Trophoblast cell (in vitro differentiated cells and primary cell): ENCODE measurements around the gene NUP93.
"Not testable (repeated sequence)": the region's sequence is repeated elsewhere in the genome, so short reads cannot be mapped to it uniquely, and the experiment has no call there.

Experiments
- DNase-seq, 2 donors: peaks; one replicate each; pipeline ENCODE4 v3.0.0-alpha.2; 2016
- H2AFZ ChIP-seq: 2 replicates; pipeline ENCODE4 v1.6.1; 2013; ENCODE audit warnings: low read length, moderate library complexity, mild to moderate bottlenecking; ENCODE audit not compliant: insufficient read depth, poor library complexity
- H2AK5ac ChIP-seq: 2 replicates; pipeline ENCODE4 v1.6.1; 2013; ENCODE audit warnings: mild to moderate bottlenecking, low read length
- H2BK120ac ChIP-seq: 2 replicates; pipeline ENCODE4 v1.6.1; 2013; ENCODE audit warnings: low read length, mild to moderate bottlenecking, moderate library complexity; ENCODE audit not compliant: insufficient read depth, poor library complexity
- H2BK12ac ChIP-seq: 2 replicates; pipeline ENCODE4 v1.6.1; 2013; ENCODE audit warnings: mild to moderate bottlenecking, low read length, moderate library complexity
- H2BK5ac ChIP-seq: 2 replicates; pipeline ENCODE4 v1.6.1; 2013; ENCODE audit warnings: low read length, low read depth, moderate library complexity, mild to moderate bottlenecking; ENCODE audit not compliant: poor library complexity
- H3K14ac ChIP-seq: 2 replicates; pipeline ENCODE4 v1.6.1; 2013; ENCODE audit warnings: mild to moderate bottlenecking, low read length
- H3K18ac ChIP-seq: 2 replicates; pipeline ENCODE4 v1.6.1; 2013; ENCODE audit warnings: mild to moderate bottlenecking, low read length
- H3K23ac ChIP-seq: 2 replicates; pipeline ENCODE4 v1.6.1; 2013; ENCODE audit warnings: low read length
- H3K27ac ChIP-seq: 2 replicates; pipeline ENCODE4 v1.5.1; 2013; ENCODE audit warnings: low read depth, mild to moderate bottlenecking, inconsistent platforms, low read length, moderate library complexity
- H3K27me3 ChIP-seq: 2 replicates; pipeline ENCODE4 v1.6.1; 2013; ENCODE audit warnings: inconsistent platforms, mild to moderate bottlenecking, low read length, moderate library complexity; ENCODE audit not compliant: insufficient read depth
- H3K36me3 ChIP-seq, 2 experiments: 1 replicate in 1 of 2; 2 replicates in 1 of 2; pipeline ENCODE4 v1.6.1; 2013; ENCODE audit warnings: low read length in 2 of 2, mild to moderate bottlenecking in 2 of 2, moderate library complexity in 1 of 2; ENCODE audit not compliant: insufficient read depth in 2 of 2, control insufficient read depth in 1 of 2
- H3K4ac ChIP-seq: 2 replicates; pipeline ENCODE4 v1.6.1; 2013; ENCODE audit warnings: low read depth, mild to moderate bottlenecking, low read length, moderate library complexity
- H3K4me1 ChIP-seq, 2 experiments: 1 replicate in 1 of 2; 2 replicates in 1 of 2; pipeline ENCODE4 v1.6.1; 2013; ENCODE audit warnings: low read length in 2 of 2, mild to moderate bottlenecking in 2 of 2, moderate library complexity in 1 of 2; ENCODE audit not compliant: insufficient read depth in 2 of 2, control insufficient read depth in 1 of 2
- H3K4me2 ChIP-seq: 2 replicates; pipeline ENCODE4 v1.6.1; 2013; ENCODE audit warnings: inconsistent platforms, mild to moderate bottlenecking, low read length, moderate library complexity
- H3K4me3 ChIP-seq: 2 replicates; pipeline ENCODE4 v1.5.1; 2013; ENCODE audit warnings: mild to moderate bottlenecking, low read depth, low read length, inconsistent platforms
- H3K79me1 ChIP-seq: one replicate; pipeline ENCODE4 v1.6.1; 2013; ENCODE audit warnings: low read length
- H3K79me2 ChIP-seq: 2 replicates; pipeline ENCODE4 v1.6.1; 2013; ENCODE audit warnings: low read length, mild to moderate bottlenecking; ENCODE audit not compliant: control insufficient read depth, insufficient read depth, poor library complexity
- H3K9ac ChIP-seq: 2 replicates; pipeline ENCODE4 v1.6.1; 2013; ENCODE audit warnings: mild to moderate bottlenecking, low read length
- H3K9me3 ChIP-seq: 2 replicates; pipeline ENCODE4 v1.6.1; 2013; ENCODE audit warnings: low read depth, mild to moderate bottlenecking, control low read depth, inconsistent platforms, low read length; ENCODE audit not compliant: insufficient read depth
- H4K12ac ChIP-seq: 2 replicates; pipeline ENCODE4 v1.6.1; 2013; ENCODE audit warnings: low read depth, mild to moderate bottlenecking, low read length, moderate library complexity
- H4K8ac ChIP-seq: 2 replicates; pipeline ENCODE4 v1.6.1; 2013; ENCODE audit warnings: low read depth, mild to moderate bottlenecking, low read length, moderate library complexity
- H4K91ac ChIP-seq: one replicate; pipeline ENCODE4 v1.6.1; 2013; ENCODE audit warnings: low read depth, mild to moderate bottlenecking, low read length, moderate library complexity
- WGBS: extraction: QIAGEN DNeasy Blood & Tissue Kit; methylation state at CpG from one replicate; pipeline ENCODE4 v1.1.7; 2013; ENCODE audit warnings: missing lambda C conversion rate; ENCODE audit not compliant: insufficient read length, insufficient coverage; ENCODE audit errors: extremely low coverage; 5-methylcytosine and 5-hydroxymethylcytosine counted together

The NUP93 gene

GRCh38 chr16:56868766-56869165 lies 138.8 kb downstream of the NUP93 start:
- H4K8ac ChIP-seq, DNase-seq, H3K23ac ChIP-seq, H3K27ac ChIP-seq, H3K79me2 ChIP-seq, H3K18ac ChIP-seq, H4K12ac ChIP-seq, H2BK5ac ChIP-seq, H3K9ac ChIP-seq, H4K91ac ChIP-seq, H3K4ac ChIP-seq, H2AFZ ChIP-seq, H2AK5ac ChIP-seq, H3K27me3 ChIP-seq, H3K14ac ChIP-seq, H3K4me1 ChIP-seq, H2BK12ac ChIP-seq, H2BK120ac ChIP-seq, H3K9me3 ChIP-seq, H3K4me2 ChIP-seq, H3K36me3 ChIP-seq, H3K79me1 ChIP-seq, H3K4me3 ChIP-seq: not testable (repeated sequence)
- no CpG with 5 or more reads among the region's 5 CpGs for WGBS

- Histone ChIP-seq H2AFZ (no peak overlapping the region), H3K4me2 (no peak overlapping the region), H3K18ac (no peak overlapping the region), H4K91ac (no peak overlapping the region), H3K14ac (no peak overlapping the region), H2AK5ac (no peak overlapping the region), H3K4ac (no peak overlapping the region), H3K79me1 (peaks cover 7% of the 10 kb centered on the region), H3K4me1 (peaks cover 9 to 15% of the 10 kb centered on the region in 2 experiments), H2BK120ac (no peak overlapping the region), H2BK12ac (no peak overlapping the region), H3K36me3 (no peaks in the 10 kb centered on the region), H3K27me3 (no peaks in the 10 kb centered on the region), H4K8ac (no peak overlapping the region), H3K79me2 (no peaks in the 10 kb centered on the region), H3K9me3 (no peaks in the 10 kb centered on the region), H4K12ac (no peak overlapping the region), H2BK5ac (no peak overlapping the region), H3K27ac (no peak overlapping the region), H3K23ac (no peak overlapping the region), H3K9ac (no peak overlapping the region), H3K4me3 (no peak overlapping the region)
- DNase-seq, result peak in 1 of 2 donors; percentile 27
- no CpG with 5 or more reads among the region's 24 CpGs for WGBS
These were observed 139.8 kb downstream of the NUP93 start for GRCh38 chr16:56869513-56870275.

GRCh38 chr16:56870276-56870888 lies 140.5 kb downstream of the NUP93 start:
- Histone ChIP-seq H2AK5ac (no peak overlapping the region), H2BK120ac (no peak overlapping the region), H4K8ac (no peak overlapping the region), H3K4ac (no peak overlapping the region), H3K9ac (no peak overlapping the region), H3K18ac (no peak overlapping the region), H3K4me3 (no peak overlapping the region), H3K14ac (no peak overlapping the region), H3K27ac (no peak overlapping the region), H3K27me3 (no peaks in the 10 kb centered on the region), H3K4me1 (peaks cover 14 to 16% of the 10 kb centered on the region in 2 experiments), H3K79me2 (no peaks in the 10 kb centered on the region), H4K91ac (no peak overlapping the region), H3K4me2 (no peak overlapping the region), H3K79me1 (peaks cover 7% of the 10 kb centered on the region), H2BK5ac (no peak overlapping the region), H3K9me3 (no peaks in the 10 kb centered on the region), H3K36me3 (no peaks in the 10 kb centered on the region), H3K23ac (no peak overlapping the region), H2AFZ (no peak overlapping the region), H2BK12ac (no peak overlapping the region), H4K12ac (no peak overlapping the region)
- DNase-seq, result no peak
- no CpG with 5 or more reads among the region's 14 CpGs for WGBS

GRCh38 chr16:56871172-56871593 lies 141.3 kb downstream of the NUP93 start:
- H3K23ac ChIP-seq, result no peak overlapping the region
- no peak overlapping the region for H4K91ac ChIP-seq
- H2BK12ac ChIP-seq, result no peak overlapping the region
- H3K79me1 ChIP-seq, result peaks cover 12% of the 10 kb centered on the region
- no peak overlapping the region for H2AK5ac ChIP-seq
- no peak overlapping the region for H4K12ac ChIP-seq
- H3K4me1 ChIP-seq, result peaks cover 22 to 23% of the 10 kb centered on the region in 2 experiments
- no peak overlapping the region for H3K9ac ChIP-seq
- H3K18ac ChIP-seq, result no peak overlapping the region
- H2BK5ac ChIP-seq, result no peak overlapping the region
- H3K79me2 ChIP-seq, result no peaks in the 10 kb centered on the region
- H4K8ac ChIP-seq, result no peak overlapping the region
- no peak overlapping the region for H3K4me3 ChIP-seq
- H3K14ac ChIP-seq, result no peak overlapping the region
- no peak overlapping the region for H2AFZ ChIP-seq
- DNase-seq, result peak; percentile 93 to 96
- H3K4ac ChIP-seq, result no peak overlapping the region
- no peaks in the 10 kb centered on the region for H3K9me3 ChIP-seq
- no CpG with 5 or more reads among the region's 7 CpGs for WGBS
- H3K27me3 ChIP-seq, result no peaks in the 10 kb centered on the region
- H3K27ac ChIP-seq, result no peak overlapping the region
- no peaks in the 10 kb centered on the region for H3K36me3 ChIP-seq
- no peak overlapping the region for H3K4me2 ChIP-seq
- H2BK120ac ChIP-seq, result no peak overlapping the region
